Measurements from ENCODE around the gene PRKAG1.

Gene PRKAG1

DNA sequence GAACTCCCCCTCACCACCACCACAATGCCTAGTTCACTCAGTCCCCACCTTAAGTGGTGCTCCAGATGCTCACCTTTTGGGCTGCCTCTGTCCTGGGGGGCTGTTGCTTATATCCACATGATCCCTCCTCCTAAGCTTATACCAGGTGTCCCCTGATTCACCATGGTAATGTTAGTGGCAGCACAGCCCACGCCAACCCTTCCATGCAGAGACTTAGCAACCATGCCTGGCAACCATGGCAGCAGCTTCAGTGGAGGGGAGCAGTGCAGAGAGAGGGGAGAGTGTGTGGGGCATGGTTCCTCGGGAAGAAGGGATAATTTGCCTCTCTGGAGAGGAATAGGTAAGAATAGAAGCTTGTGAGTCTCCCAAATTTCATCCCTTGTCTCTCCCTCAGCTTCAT is 18.2 kb downstream of the PRKAG1 start:
- TF ChIP-seq, protein P1, sequence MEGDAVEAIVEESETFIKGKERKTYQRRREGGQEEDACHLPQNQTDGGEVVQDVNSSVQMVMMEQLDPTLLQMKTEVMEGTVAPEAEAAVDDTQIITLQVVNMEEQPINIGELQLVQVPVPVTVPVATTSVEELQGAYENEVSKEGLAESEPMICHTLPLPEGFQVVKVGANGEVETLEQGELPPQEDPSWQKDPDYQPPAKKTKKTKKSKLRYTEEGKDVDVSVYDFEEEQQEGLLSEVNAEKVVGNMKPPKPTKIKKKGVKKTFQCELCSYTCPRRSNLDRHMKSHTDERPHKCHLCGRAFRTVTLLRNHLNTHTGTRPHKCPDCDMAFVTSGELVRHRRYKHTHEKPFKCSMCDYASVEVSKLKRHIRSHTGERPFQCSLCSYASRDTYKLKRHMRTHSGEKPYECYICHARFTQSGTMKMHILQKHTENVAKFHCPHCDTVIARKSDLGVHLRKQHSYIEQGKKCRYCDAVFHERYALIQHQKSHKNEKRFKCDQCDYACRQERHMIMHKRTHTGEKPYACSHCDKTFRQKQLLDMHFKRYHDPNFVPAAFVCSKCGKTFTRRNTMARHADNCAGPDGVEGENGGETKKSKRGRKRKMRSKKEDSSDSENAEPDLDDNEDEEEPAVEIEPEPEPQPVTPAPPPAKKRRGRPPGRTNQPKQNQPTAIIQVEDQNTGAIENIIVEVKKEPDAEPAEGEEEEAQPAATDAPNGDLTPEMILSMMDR (IDR thresholded peaks at IDR 0.05): no peak

DNA sequence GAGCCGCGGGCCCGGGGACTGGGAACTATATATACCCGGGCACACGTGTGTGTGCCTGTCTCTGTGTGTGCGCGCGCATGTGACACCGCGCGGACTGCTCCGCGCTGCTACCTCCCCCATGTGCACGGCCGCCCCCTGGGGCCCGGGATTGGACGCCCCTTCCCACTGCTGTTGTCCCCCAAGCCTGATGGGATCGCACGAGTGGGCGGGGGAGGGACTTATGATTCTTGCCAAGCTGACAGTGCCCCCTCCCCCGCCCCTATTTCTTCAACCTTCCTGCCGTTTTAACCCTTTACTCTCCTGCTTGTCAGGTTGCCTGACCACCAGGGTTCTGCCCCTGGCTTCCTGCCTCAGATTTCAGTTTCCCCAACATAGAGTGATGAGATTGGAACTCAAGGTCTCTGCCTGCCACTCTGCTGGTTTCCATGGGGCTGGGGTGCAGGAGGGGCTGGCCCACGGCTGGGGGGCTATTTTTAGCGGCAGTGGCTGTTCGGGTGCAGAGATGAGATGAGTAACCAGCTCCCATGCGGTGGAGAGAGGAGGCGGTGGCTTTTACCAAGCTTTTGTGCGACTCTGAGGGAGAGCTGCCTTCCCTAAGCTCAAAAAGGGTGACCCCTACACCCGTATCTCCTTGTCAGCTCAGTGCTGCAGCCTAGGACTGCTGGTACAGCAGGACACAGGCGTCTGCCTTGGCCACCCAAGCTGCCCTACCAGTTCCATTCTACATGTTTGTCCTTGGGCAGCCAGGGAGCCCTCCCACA is 19.0 kb downstream of the PRKAG1 start, which contains the start of gene DDN:
TSS of gene DDN (minus strand) at position 5 of the 761 bp plus-strand sequence. CDS start 88 bp downstream, outside the sequence.
- TF ChIP-seq, protein P1 (IDR thresholded peaks at IDR 0.05): no peak

DNA sequence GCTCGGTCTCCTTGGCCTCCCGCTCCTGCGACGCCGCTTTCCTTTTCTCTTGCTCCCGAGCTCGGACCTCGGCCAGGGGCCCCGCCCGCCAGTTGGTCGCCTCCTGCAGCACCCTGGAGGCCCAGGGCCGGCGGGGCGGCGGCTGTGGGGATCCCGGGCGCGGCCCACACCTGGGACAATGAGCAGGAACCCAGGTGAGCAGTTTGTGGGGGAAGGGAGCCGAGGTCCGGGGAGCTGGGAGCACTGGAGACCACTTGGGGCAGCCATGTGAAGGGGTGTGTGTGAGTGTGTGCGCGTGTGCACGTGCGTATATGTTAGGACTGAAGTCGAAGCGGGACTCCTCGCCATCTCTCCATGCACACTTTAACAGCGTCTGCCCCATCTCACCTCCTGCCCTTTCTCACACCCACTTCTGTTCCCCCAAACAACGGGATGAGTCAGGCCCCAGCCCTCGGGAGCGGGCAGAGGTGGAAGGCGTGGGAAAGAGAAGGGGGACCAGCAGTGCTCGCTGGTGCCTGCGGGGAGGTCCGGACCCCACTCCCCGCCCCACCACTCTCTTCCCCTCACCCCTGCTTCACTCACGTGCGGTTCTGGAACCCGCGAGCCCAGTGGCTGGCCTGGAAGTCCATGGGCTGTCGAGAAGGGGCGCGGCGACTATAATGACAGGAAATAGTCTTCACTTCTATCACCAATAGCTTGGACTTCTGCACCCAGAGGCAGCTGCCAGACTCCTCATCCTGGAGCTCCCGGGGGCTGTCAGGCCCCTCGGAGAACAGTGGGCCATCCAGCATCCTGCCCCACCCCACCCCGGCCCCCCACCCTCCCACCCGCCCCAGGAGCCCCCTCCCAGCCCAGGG is 19.9 kb downstream of the PRKAG1 start:
- TF ChIP-seq, protein P1 (IDR thresholded peaks at IDR 0.05): no peak

DNA sequence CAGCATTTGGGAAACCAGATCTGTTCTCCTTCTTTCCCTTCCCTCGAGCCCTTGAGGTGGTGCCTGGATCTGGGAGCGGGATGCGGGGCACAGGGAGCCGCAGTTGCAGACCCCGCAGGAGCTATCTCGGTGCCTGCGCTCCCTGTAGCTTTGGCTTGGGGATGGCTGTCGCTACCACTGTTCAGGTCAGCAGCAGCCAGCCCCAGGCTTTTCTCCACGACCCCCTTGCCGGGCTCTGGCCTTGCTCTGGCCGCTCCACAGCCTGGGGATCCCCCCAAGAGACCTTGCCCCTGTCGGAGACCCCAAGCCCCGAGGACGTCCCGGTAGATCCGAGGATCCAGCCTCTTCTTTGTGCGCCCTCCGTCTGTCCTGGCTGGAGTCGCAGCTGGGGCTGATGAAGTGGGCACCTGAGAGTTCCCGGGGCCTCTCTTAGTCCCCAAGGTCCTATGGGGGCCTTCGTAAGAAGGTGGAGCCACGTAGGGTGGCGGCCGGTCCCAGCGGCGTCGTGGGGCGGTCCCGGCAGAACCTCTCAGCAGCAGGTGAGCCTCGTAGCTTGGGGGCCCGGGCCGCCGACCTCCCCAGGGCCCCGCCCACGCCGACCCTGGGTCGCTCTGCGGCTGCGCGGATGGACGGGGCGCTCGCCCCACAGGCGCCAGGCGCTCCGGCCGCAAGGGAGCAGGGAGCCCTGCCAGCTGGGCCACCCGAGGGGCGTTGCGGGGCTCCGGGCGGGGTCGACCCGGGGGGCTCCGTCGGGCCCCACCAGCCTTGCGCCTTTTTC is 20.7 kb downstream of the PRKAG1 start:
- TF ChIP-seq, protein P1 (IDR thresholded peaks at IDR 0.05): no peak

DNA sequence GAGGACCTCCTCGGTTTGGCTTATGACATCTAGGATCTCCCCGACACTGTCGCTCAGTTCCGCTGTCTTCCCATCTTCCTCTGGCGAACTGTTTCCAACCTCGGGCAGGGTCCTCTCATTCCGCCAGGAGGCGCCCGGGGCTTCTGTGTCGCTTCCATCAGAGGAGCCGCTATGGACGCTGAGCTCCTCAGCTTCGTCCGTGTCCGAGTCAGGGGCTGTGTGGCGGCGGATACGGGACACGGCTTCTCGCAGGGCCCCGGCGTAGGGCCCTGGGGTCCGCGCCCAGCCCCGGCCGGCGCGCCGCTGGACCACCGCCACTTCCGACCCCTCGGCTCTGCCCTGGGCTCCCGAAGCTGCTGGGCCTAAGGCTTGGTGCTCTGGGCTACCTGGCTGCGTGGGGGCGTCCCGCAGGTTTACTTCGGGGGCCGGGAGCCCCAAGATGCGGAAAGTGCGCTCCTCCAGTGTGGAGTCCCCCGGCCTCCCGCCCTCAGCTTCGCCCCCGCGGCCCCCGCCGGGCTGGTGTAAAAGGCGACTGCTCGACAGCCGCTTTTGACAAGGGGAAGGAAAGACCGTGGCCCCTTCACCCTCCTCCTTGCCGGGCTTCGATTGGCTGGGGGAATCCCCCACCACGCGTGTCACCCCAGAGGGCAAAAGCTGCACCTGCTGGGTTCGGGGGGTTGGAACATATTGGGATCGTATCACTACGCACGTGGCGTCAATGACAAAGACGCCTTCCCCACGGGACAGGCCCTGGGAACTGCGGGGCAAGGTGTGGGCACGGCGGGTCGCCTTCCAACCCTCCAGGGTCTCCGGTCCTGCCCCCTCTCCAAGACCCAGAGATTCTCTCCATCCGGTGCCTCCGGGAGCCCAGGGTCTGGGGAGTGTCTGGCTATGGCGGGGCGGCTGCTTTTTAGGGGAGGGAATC is 21.5 kb downstream of the PRKAG1 start:
- TF ChIP-seq, protein P1 (IDR thresholded peaks at IDR 0.05): no peak

DNA sequence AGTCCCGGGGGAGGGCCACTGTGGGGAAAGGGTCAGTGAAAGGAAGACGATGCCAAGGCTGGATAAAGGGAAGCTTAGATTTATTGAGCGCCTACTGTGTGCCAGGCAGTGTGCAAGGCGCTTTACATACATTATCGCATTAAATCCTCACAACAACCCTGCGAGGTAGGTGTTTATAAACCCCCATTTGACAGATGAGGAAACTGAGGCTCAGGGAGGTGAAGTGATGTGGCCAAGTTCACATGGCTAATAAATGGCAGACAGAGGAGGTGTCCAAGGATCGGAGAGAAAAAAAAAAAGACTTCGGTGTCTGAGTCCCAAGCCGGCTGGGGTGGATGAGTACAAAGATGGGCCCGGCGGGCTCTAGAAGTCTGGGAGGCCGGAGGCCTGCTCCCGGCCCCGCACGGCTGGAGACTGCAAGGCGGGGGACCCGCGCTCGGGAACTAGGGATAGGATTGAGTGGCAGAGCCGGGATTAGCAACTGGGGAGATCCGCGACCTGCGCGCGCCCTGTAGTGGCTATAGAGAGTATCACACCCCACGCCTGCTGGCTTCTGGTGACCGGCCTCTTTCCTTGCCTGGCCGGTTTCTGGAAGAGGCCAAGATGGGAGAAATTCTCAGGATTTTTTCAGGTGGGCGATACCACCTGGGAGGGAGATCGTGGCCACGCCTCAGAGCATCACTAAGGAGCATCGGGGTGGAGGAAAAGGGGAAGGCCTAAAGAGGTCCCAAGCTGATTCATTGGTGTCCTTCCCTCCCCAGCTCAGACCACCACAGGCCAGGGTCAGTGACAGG is 23.3 kb downstream of the PRKAG1 start:
- TF ChIP-seq, protein P1 (IDR thresholded peaks at IDR 0.05): peak; percentile 84

Data from LNCAP (cell line).